Measurements from ENCODE around the gene SLITRK4.

Gene SLITRK4

DNA sequence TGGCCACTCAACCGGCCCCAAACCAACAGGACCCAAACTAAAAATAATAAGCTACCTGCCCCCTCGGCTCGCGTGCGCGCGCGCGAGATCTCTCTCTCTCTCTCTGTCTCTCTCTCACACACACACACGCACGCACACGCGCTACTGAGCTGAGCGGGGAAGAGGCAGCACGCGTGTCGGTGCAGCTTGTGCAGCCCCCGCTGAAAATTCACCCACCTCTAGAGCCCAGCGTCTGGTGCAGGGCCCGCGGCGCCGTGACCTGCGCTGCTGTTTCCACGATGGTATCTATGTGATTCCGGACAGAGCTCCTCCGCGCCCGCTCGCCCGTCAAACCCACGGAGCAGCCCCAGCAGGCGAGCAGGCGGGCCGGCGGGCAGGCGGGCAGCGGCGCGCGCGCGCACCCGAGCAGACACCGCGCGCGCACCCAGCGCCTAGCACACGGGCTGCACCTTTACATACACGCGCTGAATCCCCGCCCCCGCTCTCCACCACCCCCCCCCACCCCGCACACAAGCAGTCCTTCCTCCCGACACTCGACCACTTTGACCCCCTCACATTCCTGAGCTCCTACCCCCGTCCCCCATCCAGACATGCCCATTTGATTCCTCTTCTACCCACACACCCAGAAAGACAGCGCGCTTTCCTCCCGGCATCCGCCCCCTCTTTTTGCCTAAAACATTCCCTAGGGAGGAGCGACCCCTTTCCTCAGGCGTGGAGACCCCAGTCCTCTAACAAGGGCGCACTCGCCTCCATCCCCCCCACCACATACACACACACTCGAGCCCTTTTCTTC lies 1.0 kb downstream of the SLITRK4 start:
- TF ChIP-seq POLR2A (IDR thresholded peaks at IDR 0.05; ENCODE audit: low read depth, low read length) (no peak), TAF1 (IDR thresholded peaks at IDR 0.05; ENCODE audit: low read depth, low read length) (no peak), PAX5 (IDR thresholded peaks at IDR 0.05; ENCODE audit: insufficient read depth, low read length, severe bottlenecking) (no peak), POLR2AphosphoS5 (IDR thresholded peaks at IDR 0.05; ENCODE audit: low read depth, low read length) (no peak), SPI1 (IDR thresholded peaks at IDR 0.05; ENCODE audit: low read depth, low read length) (no peak), POU2F2 (IDR thresholded peaks at IDR 0.05; ENCODE audit: low read depth, low read length) (no peak)
- DNase-seq (ENCODE audit: insufficient read length, low spot score) (no peak), FAIRE-seq (no peak)

DNA sequence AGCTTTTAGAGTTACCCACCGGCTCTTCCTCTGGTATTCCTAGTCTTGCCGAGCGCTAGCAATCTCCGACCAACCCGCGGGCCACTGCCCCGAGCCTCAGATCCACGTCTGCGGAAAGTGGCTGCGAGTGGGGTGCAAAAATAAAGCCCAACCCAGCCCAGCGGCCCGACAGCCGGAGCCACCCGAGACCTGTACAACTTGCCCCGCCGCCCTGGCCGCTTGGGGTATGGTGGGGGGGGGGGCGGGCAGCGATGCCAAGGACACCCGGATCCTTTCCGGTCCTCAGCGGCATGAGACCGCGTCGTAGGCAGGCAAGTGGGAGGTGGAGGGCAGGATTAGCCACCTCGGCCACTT lies 1.6 kb downstream of the SLITRK4 start:
- FAIRE-seq = no peak
- DNase-seq (ENCODE audit: insufficient read length, low spot score) = no peak
- TF ChIP-seq PAX5 (IDR thresholded peaks at IDR 0.05; ENCODE audit: insufficient read depth, low read length, severe bottlenecking) (no peak), TAF1 (IDR thresholded peaks at IDR 0.05; ENCODE audit: low read depth, low read length) (no peak), POLR2A (IDR thresholded peaks at IDR 0.05; ENCODE audit: low read depth, low read length) (no peak), POLR2AphosphoS5 (IDR thresholded peaks at IDR 0.05; ENCODE audit: low read depth, low read length) (no peak), SPI1 (IDR thresholded peaks at IDR 0.05; ENCODE audit: low read depth, low read length) (no peak), POU2F2 (IDR thresholded peaks at IDR 0.05; ENCODE audit: low read depth, low read length) (no peak)

DNA sequence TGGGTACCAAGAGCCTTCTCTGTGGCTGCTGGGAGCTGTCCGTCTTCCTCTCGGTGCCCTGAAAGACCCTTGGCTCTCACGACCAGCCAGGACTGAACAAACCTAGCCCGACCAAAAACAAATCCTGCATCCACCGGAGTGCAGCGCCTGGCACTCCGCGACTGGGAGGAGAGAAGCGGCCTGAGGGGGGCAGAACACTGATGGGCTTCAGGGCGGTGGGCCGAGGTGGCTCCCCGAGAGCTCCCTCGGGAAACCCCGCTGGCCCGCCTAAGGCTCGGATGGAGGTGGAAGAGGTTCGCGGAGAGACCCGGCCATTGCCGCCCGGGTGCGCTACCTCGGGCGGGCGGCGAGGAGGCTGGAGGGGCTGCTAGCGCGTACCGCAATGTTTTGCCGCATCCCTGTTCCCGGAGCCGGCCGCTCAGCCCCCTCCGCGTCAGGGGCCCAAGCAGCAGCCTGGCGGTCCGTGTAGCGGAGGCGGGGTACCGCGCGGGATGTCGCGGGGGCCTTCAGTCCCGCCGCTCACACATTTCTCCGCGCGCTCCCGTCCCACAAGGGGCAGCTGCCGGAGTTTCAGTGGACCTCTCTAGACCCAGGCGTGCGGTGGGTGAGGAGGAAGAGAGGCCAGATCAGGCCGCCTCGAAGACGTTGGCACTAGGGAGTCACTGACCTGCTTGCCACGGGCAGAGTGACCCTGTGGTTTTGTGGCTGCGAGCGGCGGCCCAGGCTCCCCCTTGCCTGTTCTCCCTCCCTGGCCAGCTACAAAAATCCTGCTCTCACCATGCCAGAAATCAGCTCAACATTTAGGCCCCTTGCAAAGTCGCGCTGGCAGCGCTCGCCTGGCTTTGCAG lies 2.2 kb downstream of the SLITRK4 start:
- no peak for TF ChIP-seq PAX5 (IDR thresholded peaks at IDR 0.05; ENCODE audit: insufficient read depth, low read length, severe bottlenecking)
- TF ChIP-seq POLR2AphosphoS5 (IDR thresholded peaks at IDR 0.05; ENCODE audit: low read depth, low read length) = no peak
- DNase-seq (ENCODE audit: insufficient read length, low spot score) (no peak), FAIRE-seq (no peak)

DNA sequence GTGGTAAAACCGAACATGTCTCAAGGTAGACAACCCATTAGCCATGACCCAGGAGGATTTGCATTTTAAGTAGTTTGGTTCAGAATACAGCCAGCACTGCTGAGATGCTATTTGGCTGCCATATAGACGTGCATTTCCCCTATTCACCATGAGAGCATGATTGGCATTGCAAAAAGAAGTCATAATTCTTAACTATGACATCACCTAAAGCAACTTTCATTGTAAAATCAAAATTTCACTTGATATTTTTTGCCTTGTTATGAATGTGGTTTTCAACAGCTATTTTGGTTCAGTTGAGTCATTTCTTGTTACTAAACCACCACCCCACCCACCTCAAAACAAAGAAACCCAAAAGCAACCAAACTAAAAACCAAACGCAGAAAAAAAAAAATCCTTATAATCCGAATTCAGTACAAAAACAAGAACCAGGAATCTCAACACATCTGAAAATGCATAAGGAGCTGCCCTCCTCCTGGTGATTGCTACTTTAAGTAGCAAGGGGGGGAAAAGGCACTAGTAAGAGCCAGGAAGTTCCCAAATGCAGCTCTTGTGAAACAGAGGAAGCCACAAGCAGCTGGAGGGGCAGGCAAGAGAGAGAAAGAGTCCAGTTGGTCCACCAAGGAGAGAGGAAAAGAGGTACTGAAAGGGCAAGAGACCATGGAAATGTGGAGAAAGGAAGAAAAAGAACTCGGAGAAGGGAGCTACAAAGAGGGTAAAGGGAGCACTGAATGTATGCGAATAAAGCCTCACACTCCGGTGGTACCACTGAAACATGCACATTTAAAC lies 3.1 kb downstream of the SLITRK4 start:
- DNase-seq (ENCODE audit: insufficient read length, low spot score) = no peak
- no peak for FAIRE-seq
- TF ChIP-seq POLR2AphosphoS5 (IDR thresholded peaks at IDR 0.05; ENCODE audit: low read depth, low read length) = no peak
- no peak for TF ChIP-seq POU2F2 (IDR thresholded peaks at IDR 0.05; ENCODE audit: low read depth, low read length)
- no peak for TF ChIP-seq PAX5 (IDR thresholded peaks at IDR 0.05; ENCODE audit: insufficient read depth, low read length, severe bottlenecking)
- no peak for TF ChIP-seq POLR2A (IDR thresholded peaks at IDR 0.05; ENCODE audit: low read depth, low read length)
- no peak for TF ChIP-seq SPI1 (IDR thresholded peaks at IDR 0.05; ENCODE audit: low read depth, low read length)
- no peak for TF ChIP-seq TAF1 (IDR thresholded peaks at IDR 0.05; ENCODE audit: low read depth, low read length)

DNA sequence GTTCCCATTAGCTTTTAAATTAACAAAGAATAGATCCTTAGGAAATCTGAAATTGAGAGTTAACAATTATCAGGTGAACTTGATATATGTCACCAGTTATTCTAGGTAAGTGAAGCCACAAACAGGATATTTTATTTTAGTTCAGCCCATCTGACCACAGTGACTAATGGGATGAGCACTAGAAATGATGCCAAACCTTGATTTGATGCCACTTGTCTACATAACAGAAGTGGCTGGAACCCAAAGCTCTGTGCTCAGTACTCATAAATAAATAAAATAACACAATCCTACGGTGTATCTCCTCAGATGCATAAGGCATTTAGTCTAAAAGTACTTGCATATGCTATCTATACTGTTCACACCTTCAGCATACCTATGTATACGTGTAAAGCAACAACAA lies 12.2 kb downstream of the SLITRK4 start:
- DNase-seq (ENCODE audit: insufficient read length, low spot score) = no peak
- FAIRE-seq = no peak
- TF ChIP-seq SPI1 (IDR thresholded peaks at IDR 0.05; ENCODE audit: low read depth, low read length) = no peak
- TF ChIP-seq POLR2A (IDR thresholded peaks at IDR 0.05; ENCODE audit: low read depth, low read length) = no peak
- TF ChIP-seq POLR2AphosphoS5 (IDR thresholded peaks at IDR 0.05; ENCODE audit: low read depth, low read length) = no peak
- no peak for TF ChIP-seq TAF1 (IDR thresholded peaks at IDR 0.05; ENCODE audit: low read depth, low read length)
- no peak for TF ChIP-seq PAX5 (IDR thresholded peaks at IDR 0.05; ENCODE audit: insufficient read depth, low read length, severe bottlenecking)
- TF ChIP-seq POU2F2 (IDR thresholded peaks at IDR 0.05; ENCODE audit: low read depth, low read length) = no peak

DNA sequence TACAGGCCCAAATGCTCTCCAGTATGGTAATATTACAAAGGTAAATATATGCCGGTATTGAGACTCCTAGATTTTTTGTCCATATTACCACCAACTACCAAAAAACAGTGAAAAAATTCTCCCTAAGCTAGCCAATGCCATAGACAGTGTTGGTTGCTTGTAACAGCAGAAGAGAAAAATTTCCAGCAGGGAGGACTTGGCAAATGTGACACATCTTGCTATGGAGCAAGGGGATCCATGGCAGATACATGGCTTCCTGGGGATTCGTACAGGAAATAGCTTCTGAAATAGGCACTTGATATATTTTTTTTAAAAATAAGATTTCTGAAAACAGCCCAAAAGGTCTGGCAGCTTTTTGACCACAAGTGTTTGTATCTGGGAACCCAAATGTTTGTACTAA lies 14.6 kb downstream of the SLITRK4 start:
- TF ChIP-seq POLR2A (IDR thresholded peaks at IDR 0.05; ENCODE audit: low read depth, low read length) (no peak), TAF1 (IDR thresholded peaks at IDR 0.05; ENCODE audit: low read depth, low read length) (no peak), POLR2AphosphoS5 (IDR thresholded peaks at IDR 0.05; ENCODE audit: low read depth, low read length) (no peak), SPI1 (IDR thresholded peaks at IDR 0.05; ENCODE audit: low read depth, low read length) (no peak), POU2F2 (IDR thresholded peaks at IDR 0.05; ENCODE audit: low read depth, low read length) (no peak), PAX5 (IDR thresholded peaks at IDR 0.05; ENCODE audit: insufficient read depth, low read length, severe bottlenecking) (no peak)
- DNase-seq (ENCODE audit: insufficient read length, low spot score) (no peak), FAIRE-seq (no peak)

DNA sequence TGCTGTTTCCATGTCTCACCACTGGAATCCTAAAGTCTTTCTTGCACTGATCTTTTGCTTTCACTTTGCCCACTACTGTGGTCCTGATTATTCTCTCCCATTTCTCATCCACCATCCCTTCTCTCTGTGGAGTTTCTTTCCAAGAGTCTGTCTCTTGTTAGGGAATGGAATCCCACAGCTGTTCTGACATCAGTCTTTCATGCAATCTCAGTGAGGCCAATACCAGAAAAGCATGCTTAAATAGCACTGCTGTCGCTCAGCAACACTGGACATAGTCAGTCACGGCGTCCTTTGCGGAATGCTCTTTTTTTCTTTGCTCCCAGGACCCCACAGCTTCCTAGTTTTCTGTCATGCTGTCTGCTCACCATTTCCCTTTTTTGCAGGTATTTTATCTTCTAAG lies 20.1 kb downstream of the SLITRK4 start:
- no peak for TF ChIP-seq PAX5 (IDR thresholded peaks at IDR 0.05; ENCODE audit: insufficient read depth, low read length, severe bottlenecking)
- no peak for TF ChIP-seq POLR2AphosphoS5 (IDR thresholded peaks at IDR 0.05; ENCODE audit: low read depth, low read length)
- no peak for TF ChIP-seq POLR2A (IDR thresholded peaks at IDR 0.05; ENCODE audit: low read depth, low read length)
- TF ChIP-seq POU2F2 (IDR thresholded peaks at IDR 0.05; ENCODE audit: low read depth, low read length) = no peak
- no peak for TF ChIP-seq SPI1 (IDR thresholded peaks at IDR 0.05; ENCODE audit: low read depth, low read length)
- no peak for TF ChIP-seq TAF1 (IDR thresholded peaks at IDR 0.05; ENCODE audit: low read depth, low read length)

DNA sequence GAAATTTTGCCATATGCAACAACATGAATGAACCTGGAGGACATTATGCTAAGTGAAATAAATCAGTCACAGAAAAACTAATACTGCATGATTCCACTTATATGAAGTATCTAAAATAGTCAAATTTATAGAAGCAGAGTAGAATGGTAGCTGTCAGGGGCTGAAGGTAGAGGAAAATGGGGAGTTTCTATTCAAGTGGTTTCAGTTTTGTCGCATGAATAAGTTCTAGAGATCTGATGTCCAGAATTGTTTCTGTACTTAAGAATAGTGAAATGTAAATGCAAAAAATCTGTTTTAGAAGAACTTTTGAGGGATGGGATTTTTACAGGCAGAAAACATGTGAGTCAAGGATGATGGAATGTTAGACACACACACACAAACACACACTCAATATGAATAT lies 34.1 kb downstream of the SLITRK4 start:
- no peak for TF ChIP-seq POLR2A (IDR thresholded peaks at IDR 0.05; ENCODE audit: low read depth, low read length)
- no peak for FAIRE-seq
- DNase-seq (ENCODE audit: insufficient read length, low spot score) = no peak

More for the DNA sequence above, 20.1 kb downstream of the SLITRK4 start:
- FAIRE-seq = no peak
- DNase-seq (ENCODE audit: insufficient read length, low spot score) = no peak

DNA sequence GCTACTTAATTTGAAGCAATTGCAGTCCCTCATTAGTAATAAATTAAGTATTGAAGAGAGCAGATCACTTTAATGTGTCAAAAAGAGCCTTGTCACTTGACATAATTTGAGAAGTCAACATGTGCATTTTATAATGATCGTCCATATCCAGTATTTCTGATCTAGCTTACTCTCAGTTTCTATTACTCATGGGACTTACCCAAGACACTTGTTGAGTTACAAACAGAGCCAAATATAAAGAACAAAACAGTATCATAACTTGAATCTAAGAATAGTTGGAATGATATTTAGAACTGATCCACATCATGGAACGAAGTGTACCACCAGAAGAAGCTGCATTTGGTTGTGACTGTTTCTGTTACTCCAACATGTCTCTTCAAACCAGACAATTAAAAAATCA lies 54.7 kb downstream of the SLITRK4 start:
- no peak for TF ChIP-seq PAX5 (IDR thresholded peaks at IDR 0.05; ENCODE audit: insufficient read depth, low read length, severe bottlenecking)
- no peak for TF ChIP-seq POLR2AphosphoS5 (IDR thresholded peaks at IDR 0.05; ENCODE audit: low read depth, low read length)
- TF ChIP-seq TAF1 (IDR thresholded peaks at IDR 0.05; ENCODE audit: low read depth, low read length) = no peak
- no peak for TF ChIP-seq SPI1 (IDR thresholded peaks at IDR 0.05; ENCODE audit: low read depth, low read length)
- no peak for TF ChIP-seq POLR2A (IDR thresholded peaks at IDR 0.05; ENCODE audit: low read depth, low read length)
- TF ChIP-seq POU2F2 (IDR thresholded peaks at IDR 0.05; ENCODE audit: low read depth, low read length) = no peak
- FAIRE-seq = no peak
- DNase-seq (ENCODE audit: insufficient read length, low spot score) = no peak
